IgD-negative memory B cell (primary cell): ENCODE data around the gene PXN. TPM values are rescaled to one million over a fixed set of nuclear protein-coding genes. Genes with fewer than 3 reads are reported as not detected.
"Not testable (repeated sequence)": the region's sequence is repeated elsewhere in the genome, so short reads cannot be mapped to it uniquely, and the experiment has no call there.

Experiments
- H3K27ac Mint-ChIP-seq, 3 donors: one replicate each; pipeline ENCODE4 v1.8.0; 2020 to 2022; ENCODE audit warnings: mild to moderate bottlenecking in 3 of 3, mixed read lengths in 3 of 3, moderate library complexity in 1 of 3
- H3K27me3 Mint-ChIP-seq: one replicate; pipeline ENCODE4 v1.8.0; 2021; ENCODE audit warnings: mixed read lengths
- H3K36me3 Mint-ChIP-seq: one replicate; pipeline ENCODE4 v1.8.0; 2020; ENCODE audit warnings: mild to moderate bottlenecking, mixed read lengths
- H3K4me1 Mint-ChIP-seq, 3 donors: one replicate each; pipeline ENCODE4 v1.8.0; 2020 to 2022; ENCODE audit warnings: mixed read lengths in 3 of 3, mild to moderate bottlenecking in 1 of 3
- H3K4me3 Mint-ChIP-seq, 4 donors: one replicate each; pipeline ENCODE4 v1.8.0; 2020 to 2022; ENCODE audit warnings: mild to moderate bottlenecking in 4 of 4, mixed read lengths in 4 of 4, moderate library complexity in 3 of 4
- H3K9me3 Mint-ChIP-seq, 3 donors: one replicate each; pipeline ENCODE4 v1.8.0; 2020 to 2021; ENCODE audit warnings: mixed read lengths in 3 of 3, mild to moderate bottlenecking in 1 of 3
- polyA plus RNA-seq: library from polyadenylated mRNA; unstranded; fragments of 300-500 nt; fragmentation: Illumina TruSeq; gene quantifications from one replicate; pipeline ENCODE4 v1.2.3, GENCODE V29; 2021

The PXN gene
- polyA plus RNA-seq, 1 donor from 2014 or later: 6.3 TPM

GRCh38 chr12:120199595-120200306 is 65.8 kb downstream of the PXN start:
- Mint-ChIP-seq H3K27ac (peak overlapping the region; percentile 80 to 98 (median 95)), H3K36me3 (peaks cover 3% of the 10 kb centered on the region), H3K9me3 (no peaks in the 10 kb centered on the region), H3K27me3 (no peaks in the 10 kb centered on the region), H3K4me3 (peak overlapping the region; percentile 95 to 99 (median 96)), H3K4me1 (peaks cover 15 to 28% (median 26%) of the 10 kb centered on the region in 3 donors)

GRCh38 chr12:120199025-120199424 is 66.5 kb downstream of the PXN start:
- peaks cover 15 to 29% (median 27%) of the 10 kb centered on the region in 3 donors for H3K4me1 Mint-ChIP-seq
- H3K27ac Mint-ChIP-seq: peak overlapping the region in 2 of 3 donors; percentile 79 to 95
- H3K36me3 Mint-ChIP-seq: peaks cover 3% of the 10 kb centered on the region
- H3K4me3 Mint-ChIP-seq: peak overlapping the region; percentile 80 to 95 (median 94)
- H3K27me3 Mint-ChIP-seq: no peaks in the 10 kb centered on the region
- no peaks in the 10 kb centered on the region for H3K9me3 Mint-ChIP-seq

- peak overlapping the region in 1 of 3 donors; percentile 95 for H3K27ac Mint-ChIP-seq
Observed at GRCh38 chr12:120197542-120197887, 68.0 kb downstream of the PXN start.

GRCh38 chr12:120196817-120197541 is 68.6 kb downstream of the PXN start:
- H3K9me3 Mint-ChIP-seq, H3K36me3 Mint-ChIP-seq, H3K27me3 Mint-ChIP-seq: not testable (repeated sequence)
- Mint-ChIP-seq H3K4me3 (peak overlapping the region in 3 of 4 donors; percentile 12 to 95 (median 52)), H3K4me1 (peaks cover 16 to 33% (median 32%) of the 10 kb centered on the region in 3 donors), H3K27ac (peak overlapping the region in 2 of 3 donors; percentile 31 to 95)

More at GRCh38 chr12:120197542-120197887, 68.0 kb downstream of the PXN start:
- H3K9me3 Mint-ChIP-seq: no peaks in the 10 kb centered on the region
- peak overlapping the region in 2 of 4 donors; percentile 52 to 95 for H3K4me3 Mint-ChIP-seq
- peaks cover 3% of the 10 kb centered on the region for H3K36me3 Mint-ChIP-seq
- peaks cover 18 to 34% (median 32%) of the 10 kb centered on the region in 3 donors for H3K4me1 Mint-ChIP-seq
- peaks cover 2% of the 10 kb centered on the region for H3K27me3 Mint-ChIP-seq

GRCh38 chr12:120196363-120196762 is 69.2 kb downstream of the PXN start:
- Mint-ChIP-seq H3K27me3 (peaks cover 2% of the 10 kb centered on the region), H3K27ac (peak overlapping the region in 2 of 3 donors; percentile 31 to 68)

GRCh38 chr12:120194534-120195395 is 70.8 kb downstream of the PXN start, which contains the start of gene GCN1:
Gene GCN1, minus strand, starts transcription at chr12:120194715. Its CDS starts 18 bp downstream, at chr12:120194697.
- peak within 1 kb of the TSS; percentile 68 to 96 (median 91) for H3K27ac Mint-ChIP-seq
- H3K9me3 Mint-ChIP-seq: no peaks in the 10 kb centered on the region
- H3K36me3 Mint-ChIP-seq: peaks cover 3% of the 10 kb centered on the region
- H3K4me1 Mint-ChIP-seq: peaks cover 10 to 27% (median 24%) of the 10 kb centered on the region in 3 donors
- peak within 1 kb of the TSS; percentile 84 to 96 (median 90) for H3K4me3 Mint-ChIP-seq
- peaks cover 2% of the 10 kb centered on the region for H3K27me3 Mint-ChIP-seq

More at GRCh38 chr12:120196363-120196762, 69.2 kb downstream of the PXN start:
- no peaks in the 10 kb centered on the region for H3K9me3 Mint-ChIP-seq
- peaks cover 3% of the 10 kb centered on the region for H3K36me3 Mint-ChIP-seq
- H3K4me3 Mint-ChIP-seq: peak overlapping the region in 2 of 4 donors; percentile 95 to 96
- peaks cover 16 to 36% (median 31%) of the 10 kb centered on the region in 3 donors for H3K4me1 Mint-ChIP-seq

- H3K27ac Mint-ChIP-seq: peak overlapping the region in 2 of 3 donors; percentile 36 to 86
- H3K36me3 Mint-ChIP-seq: peaks cover 3% of the 10 kb centered on the region
Observed at GRCh38 chr12:120194226-120194533, 71.3 kb downstream of the PXN start.

GRCh38 chr12:120193286-120193685 is 72.2 kb downstream of the PXN start:
- peak overlapping the region in 2 of 3 donors; percentile 36 to 86 for H3K27ac Mint-ChIP-seq
- not testable (repeated sequence) for H3K27me3 Mint-ChIP-seq, H3K36me3 Mint-ChIP-seq, H3K9me3 Mint-ChIP-seq
- peak overlapping the region; percentile 84 to 94 (median 90) for H3K4me3 Mint-ChIP-seq
- peaks cover 9 to 17% (median 16%) of the 10 kb centered on the region in 3 donors for H3K4me1 Mint-ChIP-seq

More at GRCh38 chr12:120194226-120194533, 71.3 kb downstream of the PXN start:
- Mint-ChIP-seq H3K4me3 (peak overlapping the region; percentile 84 to 94 (median 90)), H3K27me3 (peaks cover 2% of the 10 kb centered on the region), H3K4me1 (peaks cover 9 to 23% (median 20%) of the 10 kb centered on the region in 3 donors), H3K9me3 (no peaks in the 10 kb centered on the region)

GRCh38 chr12:120190985-120191480 is 74.5 kb downstream of the PXN start:
- peak overlapping the region in 1 of 4 donors; percentile 45 for H3K4me3 Mint-ChIP-seq
- no peaks in the 10 kb centered on the region for H3K9me3 Mint-ChIP-seq
- H3K27ac Mint-ChIP-seq: peak overlapping the region in 1 of 3 donors; percentile 21
- peaks cover 2% of the 10 kb centered on the region for H3K27me3 Mint-ChIP-seq
- H3K4me1 Mint-ChIP-seq: peaks cover 10 to 21% (median 19%) of the 10 kb centered on the region in 3 donors
- H3K36me3 Mint-ChIP-seq: no peaks in the 10 kb centered on the region

- Mint-ChIP-seq H3K27ac (no peak overlapping the region), H3K9me3 (no peaks in the 10 kb centered on the region), H3K27me3 (peaks cover 2% of the 10 kb centered on the region), H3K4me1 (peaks cover 8 to 21% (median 19%) of the 10 kb centered on the region in 3 donors), H3K4me3 (no peak overlapping the region), H3K36me3 (no peaks in the 10 kb centered on the region)
Observed at GRCh38 chr12:120190386-120190785, 75.1 kb downstream of the PXN start.

- peaks cover 2 to 17% (median 7%) of the 10 kb centered on the region in 3 donors for H3K4me1 Mint-ChIP-seq
- no peak overlapping the region for H3K4me3 Mint-ChIP-seq
- no peaks in the 10 kb centered on the region for H3K27me3 Mint-ChIP-seq
- H3K27ac Mint-ChIP-seq: no peak overlapping the region
- H3K9me3 Mint-ChIP-seq: no peaks in the 10 kb centered on the region
- peaks cover 8% of the 10 kb centered on the region for H3K36me3 Mint-ChIP-seq
Observed at GRCh38 chr12:120186654-120187053, 78.9 kb downstream of the PXN start.

GRCh38 chr12:120183211-120183631 is 82.3 kb downstream of the PXN start:
- H3K9me3 Mint-ChIP-seq: no peaks in the 10 kb centered on the region
- H3K36me3 Mint-ChIP-seq: peaks cover 8% of the 10 kb centered on the region
- H3K27ac Mint-ChIP-seq: no peak overlapping the region
- H3K4me1 Mint-ChIP-seq: peaks cover 3 to 10% (median 7%) of the 10 kb centered on the region in 3 donors
- no peaks in the 10 kb centered on the region for H3K27me3 Mint-ChIP-seq
- H3K4me3 Mint-ChIP-seq: no peak overlapping the region

GRCh38 chr12:120181991-120182631 is 83.4 kb downstream of the PXN start:
- Mint-ChIP-seq H3K27ac (no peak overlapping the region), H3K4me1 (peaks cover 6 to 10% (median 7%) of the 10 kb centered on the region in 3 donors), H3K27me3 (no peaks in the 10 kb centered on the region)

GRCh38 chr12:120180975-120181374 is 84.6 kb downstream of the PXN start:
- no peak overlapping the region for H3K27ac Mint-ChIP-seq
- H3K36me3 Mint-ChIP-seq: peaks cover 14% of the 10 kb centered on the region

More at GRCh38 chr12:120181991-120182631, 83.4 kb downstream of the PXN start:
- Mint-ChIP-seq H3K36me3 (peaks cover 10% of the 10 kb centered on the region), H3K4me3 (no peak overlapping the region), H3K9me3 (no peaks in the 10 kb centered on the region)

More at GRCh38 chr12:120180975-120181374, 84.6 kb downstream of the PXN start:
- Mint-ChIP-seq H3K9me3 (no peaks in the 10 kb centered on the region), H3K4me1 (peaks cover 2 to 8% (median 6%) of the 10 kb centered on the region in 3 donors), H3K4me3 (no peak overlapping the region), H3K27me3 (no peaks in the 10 kb centered on the region)
